Mucosa of descending colon (tissue), 3 donors: ENCODE data around the gene SPAAR. TPM values are rescaled to one million over a fixed set of nuclear protein-coding genes. Genes with fewer than 3 reads are reported as not detected.
A peak's percentile ranks its signal among the peaks of the same experiment; 100 is the strongest.
"Not testable (repeated sequence)": the region's sequence is repeated elsewhere in the genome, so short reads cannot be mapped to it uniquely, and the experiment has no call there.

Experiments
- ATAC-seq: fragments of 200-7000 bp; cut with Tn5 transposase; one replicate; pipeline ENCODE4 v1.9.1; 2020; ENCODE audit warnings: mild to moderate bottlenecking, moderate library complexity
- DNase-seq, 3 donors: peaks; one replicate each; pipeline ENCODE4 v3.0.0-alpha.2; 2020
- H3K36me3 ChIP-seq: fragments of 200-600 bp; one replicate; pipeline ENCODE4 v1.8.0; 2021; ENCODE audit warnings: low read depth, mild to moderate bottlenecking
- H3K4me1 ChIP-seq: fragments of 200-600 bp; one replicate; pipeline ENCODE4 v1.8.0; 2021; ENCODE audit warnings: low read depth, mild to moderate bottlenecking
- H3K4me3 ChIP-seq: fragments of 200-600 bp; one replicate; pipeline ENCODE4 v1.8.0; 2021; ENCODE audit warnings: mild to moderate bottlenecking
- H3K9me3 ChIP-seq: fragments of 200-600 bp; one replicate; pipeline ENCODE4 v1.8.0; 2021; ENCODE audit warnings: mild to moderate bottlenecking
- CTCF ChIP-seq: fragments of 200-600 bp; IDR thresholded peaks from one replicate; pipeline ENCODE4 v1.8.0; 2022; ENCODE audit warnings: antibody characterized with exemption, mild to moderate bottlenecking
- intact Hi-C, 2 donors: fragments of 100-400 bp; cut with DNase I in 1 of 2; cut with micrococcal nuclease in 1 of 2; formaldehyde crosslinking; loops; one replicate each; pipeline versions ENCODE4 v1.11.0 to v1.11.1; 2022; cut with DNase I, micrococcal nuclease
- total RNA-seq, 3 donors: library from RNA; stranded (reverse); fragmentation: NEBNext Ultra II Directional in 2 of 3; extraction: Animal tissue kit (Norgen Biotek cat#: 25700) in 2 of 3; gene quantifications; one replicate each; pipeline versions ENCODE4 v1.2.1 to v1.2.4, GENCODE V29; 2021 to 2023
- donor health status: DM: no; HTN: no; CAD: no; lungs with moderate emphysema.
- donor health status: DM: no; HTN: no; CAD: no.
- donor health status: DM: no; HTN: yes; CAD: no.

Gene SPAAR
- total RNA-seq, 3 donors from 2014 or later, result 2.0 to 2.9 (median 2.0) TPM

- DNase-seq, result no peak
- no peak for TF ChIP-seq CTCF
- Histone ChIP-seq H3K4me3 (no peak overlapping the region), H3K4me1 (no peaks in the 10 kb centered on the region), H3K36me3 (no peaks in the 10 kb centered on the region), H3K9me3 (no peaks in the 10 kb centered on the region)
- intact Hi-C loops, result loop anchor here (10.0 kb wide), 2 partner anchors 123 to 133 kb away; no protein-coding TSS in a partner anchor
- ATAC-seq, result no peak
These were observed 17.2 kb upstream of the SPAAR start for GRCh38 chr9:35892051-35892450.

- ATAC-seq (no peak), DNase-seq (no peak)
- no peak overlapping the region for H3K4me3 ChIP-seq
- H3K36me3 ChIP-seq, result no peaks in the 10 kb centered on the region
- no peaks in the 10 kb centered on the region for H3K9me3 ChIP-seq
- H3K4me1 ChIP-seq, result no peaks in the 10 kb centered on the region
- no peak for TF ChIP-seq CTCF
- intact Hi-C loops, result loop anchor here (10.0 kb wide), 2 partner anchors 118 to 128 kb away; no protein-coding TSS in a partner anchor
These were observed 12.7 kb upstream of the SPAAR start for GRCh38 chr9:35896570-35896969.

- not testable (repeated sequence) for ATAC-seq, DNase-seq, H3K9me3 ChIP-seq, H3K4me3 ChIP-seq, H3K36me3 ChIP-seq, H3K4me1 ChIP-seq
- intact Hi-C loops, result loop anchor here (10.0 kb wide), 2 partner anchors 117 to 127 kb away; no protein-coding TSS in a partner anchor
These were observed 11.8 kb upstream of the SPAAR start for GRCh38 chr9:35897376-35898099.

- peaks cover 5% of the 10 kb centered on the region for H3K4me1 ChIP-seq
- TF ChIP-seq CTCF, result no peak
- intact Hi-C loops, result loop anchor here (10.0 kb wide), 2 partner anchors 116 to 126 kb away; no protein-coding TSS in a partner anchor
- H3K36me3 ChIP-seq, result no peaks in the 10 kb centered on the region
- DNase-seq (no peak), ATAC-seq (no peak)
- no peaks in the 10 kb centered on the region for H3K9me3 ChIP-seq
- H3K4me3 ChIP-seq, result no peak overlapping the region
These were observed 11.0 kb upstream of the SPAAR start for GRCh38 chr9:35898337-35898736.

GRCh38 chr9:35899021-35899420 is 10.3 kb upstream of the SPAAR start:
- DNase-seq (no peak), ATAC-seq (no peak)
- H3K9me3 ChIP-seq, result no peaks in the 10 kb centered on the region
- intact Hi-C loops, result loop anchor here (10.0 kb wide), 2 partner anchors 116 to 126 kb away; no protein-coding TSS in a partner anchor
- no peak for TF ChIP-seq CTCF
- H3K4me3 ChIP-seq, result no peak overlapping the region
- no peaks in the 10 kb centered on the region for H3K36me3 ChIP-seq
- peaks cover 5% of the 10 kb centered on the region for H3K4me1 ChIP-seq

GRCh38 chr9:35903049-35903448 is 6.2 kb upstream of the SPAAR start:
- peak; percentile 47 for TF ChIP-seq CTCF
- DNase-seq (peak in 1 of 3 donors; percentile 70), ATAC-seq (peak; percentile 23)
- Histone ChIP-seq H3K9me3 (no peaks in the 10 kb centered on the region), H3K4me3 (no peak overlapping the region), H3K4me1 (peaks cover 39% of the 10 kb centered on the region), H3K36me3 (no peaks in the 10 kb centered on the region)
- intact Hi-C loops, result loop anchor here in 1 of 2 donors (5.0 kb wide), 1 partner anchor 44 kb away; no protein-coding TSS in a partner anchor
